ENCODE results near the gene ALDH3B2.
"Not testable (repeated sequence)": the region's sequence is repeated elsewhere in the genome, so short reads cannot be mapped to it uniquely, and the experiment has no call there.

The ALDH3B2 gene

GRCh38 chr11:67662142-67662834, 12.1 kb downstream of the ALDH3B2 start:
- no peak for DNase-seq (ENCODE audit: low spot score)

- DNase-seq (ENCODE audit: low spot score): not testable (repeated sequence)
Measured at GRCh38 chr11:67660752-67661151, 13.7 kb downstream of the ALDH3B2 start.

GRCh38 chr11:67659651-67660165, 14.7 kb downstream of the ALDH3B2 start:
- not testable (repeated sequence) for DNase-seq (ENCODE audit: low spot score)

GRCh38 chr11:67657300-67657699, 17.1 kb downstream of the ALDH3B2 start:
- DNase-seq (ENCODE audit: low spot score): no peak

GRCh38 chr11:67656278-67656922, 18.0 kb downstream of the ALDH3B2 start:
- DNase-seq (ENCODE audit: low spot score): no peak

GRCh38 chr11:67654225-67654624, 20.2 kb downstream of the ALDH3B2 start:
- DNase-seq (ENCODE audit: low spot score): no peak

GRCh38 chr11:67652965-67653845, 21.2 kb downstream of the ALDH3B2 start:
- DNase-seq (ENCODE audit: low spot score): no peak

- DNase-seq (ENCODE audit: low spot score): no peak
Measured at GRCh38 chr11:67651976-67652781, 22.2 kb downstream of the ALDH3B2 start.

GRCh38 chr11:67649634-67650510, 24.6 kb downstream of the ALDH3B2 start:
- DNase-seq (ENCODE audit: low spot score): no peak

GRCh38 chr11:67648796-67649613, 25.4 kb downstream of the ALDH3B2 start:
- no peak for DNase-seq (ENCODE audit: low spot score)

- DNase-seq (ENCODE audit: low spot score): no peak
Measured at GRCh38 chr11:67648140-67648795, 26.2 kb downstream of the ALDH3B2 start.

GRCh38 chr11:67647471-67647870, 27.0 kb downstream of the ALDH3B2 start:
- DNase-seq (ENCODE audit: low spot score): no peak

GRCh38 chr11:67646535-67647336, 27.7 kb downstream of the ALDH3B2 start:
- DNase-seq (ENCODE audit: low spot score): no peak

GRCh38 chr11:67645521-67646461, 28.6 kb downstream of the ALDH3B2 start:
- DNase-seq (ENCODE audit: low spot score): no peak

- DNase-seq (ENCODE audit: low spot score): no peak
Measured at GRCh38 chr11:67644472-67645418, 29.7 kb downstream of the ALDH3B2 start.

- DNase-seq (ENCODE audit: low spot score): no peak
Measured at GRCh38 chr11:67644042-67644441, 30.4 kb downstream of the ALDH3B2 start.

Data from AG08396 (cell line).